Activated T-cell treated with anti-CD3 and anti-CD28 coated beads for 24 hours (primary cell): ENCODE measurements around the gene BANF1.
"Not testable (repeated sequence)": the region's sequence is repeated elsewhere in the genome, so short reads cannot be mapped to it uniquely, and the experiment has no call there.

ENCODE experiments used
- DNase-seq: peaks from one replicate; pipeline ENCODE4 v3.0.0-alpha.2; 2020; ENCODE audit warnings: low read depth

Gene BANF1

GRCh38 chr11:65978391-65979238 lies 23.7 kb upstream of the BANF1 start:
- DNase-seq = no peak

GRCh38 chr11:65979261-65979759 lies 23.0 kb upstream of the BANF1 start:
- DNase-seq = no peak

- no peak for DNase-seq
These were observed 21.1 kb upstream of the BANF1 start for GRCh38 chr11:65981101-65981740.

GRCh38 chr11:65981972-65982823 lies 20.1 kb upstream of the BANF1 start:
- no peak for DNase-seq

GRCh38 chr11:65982824-65983588 lies 19.3 kb upstream of the BANF1 start:
- no peak for DNase-seq

- DNase-seq = no peak
These were observed 18.7 kb upstream of the BANF1 start for GRCh38 chr11:65983589-65983987.

GRCh38 chr11:65987336-65987735 lies 15.0 kb upstream of the BANF1 start:
- no peak for DNase-seq

- peak; percentile 86 for DNase-seq
These were observed 13.3 kb upstream of the BANF1 start for GRCh38 chr11:65988791-65989592.

GRCh38 chr11:65992056-65992455 lies 10.2 kb upstream of the BANF1 start:
- DNase-seq = no peak

GRCh38 chr11:65997286-65997685 lies 5.0 kb upstream of the BANF1 start:
- no peak for DNase-seq

- DNase-seq = no peak
These were observed 434 bp downstream of the BANF1 start for GRCh38 chr11:66002648-66003225.

- no peak for DNase-seq
These were observed 988 bp downstream of the BANF1 start for GRCh38 chr11:66003291-66003690.

- DNase-seq = no peak
These were observed 1.9 kb downstream of the BANF1 start for GRCh38 chr11:66004186-66004585.

GRCh38 chr11:66006134-66006890 lies 4.0 kb downstream of the BANF1 start:
- no peak for DNase-seq

GRCh38 chr11:66006891-66007176 lies 4.5 kb downstream of the BANF1 start:
- DNase-seq = no peak

GRCh38 chr11:66007201-66007634 lies 4.9 kb downstream of the BANF1 start:
- no peak for DNase-seq

GRCh38 chr11:66008095-66008467 lies 5.8 kb downstream of the BANF1 start:
- no peak for DNase-seq

GRCh38 chr11:66008468-66009101 lies 6.3 kb downstream of the BANF1 start:
- no peak for DNase-seq

- DNase-seq = not testable (repeated sequence)
These were observed 7.7 kb downstream of the BANF1 start for GRCh38 chr11:66010036-66010435.
